HG03097 (cell line): Measurements from ENCODE around the gene TTC22.

ENCODE experiments used
- ATAC-seq: cut with Tn5 transposase; IDR thresholded peaks from one replicate; pipeline ENCODE4 v1.9.1; 2021; ENCODE audit not compliant: unreplicated experiment, low FRiP score

Gene TTC22

GRCh38 chr1:54835131-54835898 is 34.2 kb upstream of the TTC22 start:
- no peak for ATAC-seq

- no peak for ATAC-seq
These were observed 33.0 kb upstream of the TTC22 start for GRCh38 chr1:54834007-54834541.

GRCh38 chr1:54833121-54833520 is 32.0 kb upstream of the TTC22 start:
- ATAC-seq = no peak

- ATAC-seq = no peak
These were observed 25.2 kb upstream of the TTC22 start for GRCh38 chr1:54826226-54826816.

GRCh38 chr1:54825696-54826095 is 24.6 kb upstream of the TTC22 start:
- no peak for ATAC-seq

- no peak for ATAC-seq
These were observed 22.5 kb upstream of the TTC22 start for GRCh38 chr1:54823670-54824069.

- ATAC-seq = no peak
These were observed 18.6 kb upstream of the TTC22 start for GRCh38 chr1:54819733-54820132.

- ATAC-seq = no peak
These were observed 18.0 kb upstream of the TTC22 start for GRCh38 chr1:54819195-54819536.

- ATAC-seq = no peak
These were observed 17.5 kb upstream of the TTC22 start for GRCh38 chr1:54818461-54819194.

- ATAC-seq = no peak
These were observed 15.8 kb upstream of the TTC22 start for GRCh38 chr1:54816951-54817350.

GRCh38 chr1:54816130-54816529 is 15.0 kb upstream of the TTC22 start:
- no peak for ATAC-seq

GRCh38 chr1:54815086-54815876 is 14.2 kb upstream of the TTC22 start:
- ATAC-seq = no peak

- ATAC-seq = no peak
These were observed 13.4 kb upstream of the TTC22 start for GRCh38 chr1:54814571-54814970.

GRCh38 chr1:54814126-54814498 is 13.0 kb upstream of the TTC22 start:
- ATAC-seq = no peak

GRCh38 chr1:54813485-54814125 is 12.5 kb upstream of the TTC22 start:
- ATAC-seq = no peak

- ATAC-seq = no peak
These were observed 11.8 kb upstream of the TTC22 start for GRCh38 chr1:54812801-54813484.

GRCh38 chr1:54811739-54812655 is 10.9 kb upstream of the TTC22 start:
- ATAC-seq = no peak

GRCh38 chr1:54811066-54811465 is 9.9 kb upstream of the TTC22 start:
- ATAC-seq = no peak
